Activated T-cell treated with anti-CD3 and anti-CD28 coated beads, Interleukin-2, amount 50 U/mL, for 48 hours (primary cell): Measurements from ENCODE around the gene WDR70.
"Not testable (repeated sequence)": the region's sequence is repeated elsewhere in the genome, so short reads cannot be mapped to it uniquely, and the experiment has no call there.

Source experiments
- DNase-seq, 2 experiments: peaks; one replicate each; pipeline ENCODE4 v3.0.0-alpha.2; 2020

WDR70 gene

DNA sequence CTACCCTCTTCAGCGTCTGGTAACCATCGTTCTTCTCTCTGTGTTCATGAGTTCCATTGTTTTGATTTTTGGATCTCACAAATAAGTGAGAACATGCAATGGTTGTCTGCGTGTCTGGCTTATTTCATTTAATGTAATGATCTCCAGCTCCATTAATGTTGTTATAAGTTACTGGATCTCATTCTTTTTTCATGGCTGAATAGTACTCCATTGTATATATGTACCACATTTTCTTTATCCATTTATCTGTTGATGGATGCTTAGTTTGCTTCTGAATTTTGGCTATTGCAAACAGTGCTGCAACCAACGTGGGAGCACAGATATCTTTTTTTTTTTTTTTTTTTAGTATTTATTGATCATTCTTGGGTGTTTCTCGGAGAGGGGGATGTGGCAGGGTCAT lies 139.2 kb downstream of the WDR70 start:
- not testable (repeated sequence) for DNase-seq

DNA sequence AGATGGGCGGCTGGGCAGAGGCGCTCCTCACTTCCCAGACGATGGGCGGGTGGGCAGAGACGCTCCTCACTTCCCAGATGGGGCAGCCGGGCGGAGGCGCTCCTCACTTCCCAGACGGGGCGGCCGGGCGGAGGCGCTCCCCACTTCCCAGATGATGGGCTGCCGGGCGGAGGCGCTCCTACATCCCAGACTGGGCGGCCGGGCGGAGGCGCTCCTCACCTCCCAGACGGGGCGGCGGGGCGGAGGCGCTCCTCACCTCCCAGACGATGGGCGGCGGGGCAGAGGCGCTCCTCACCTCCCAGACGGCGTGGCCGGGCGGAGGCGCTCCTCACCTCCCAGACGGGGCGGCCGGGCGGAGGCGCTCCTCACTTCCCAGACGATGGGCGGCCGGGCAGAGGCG lies 140.2 kb downstream of the WDR70 start:
- DNase-seq = no peak

DNA sequence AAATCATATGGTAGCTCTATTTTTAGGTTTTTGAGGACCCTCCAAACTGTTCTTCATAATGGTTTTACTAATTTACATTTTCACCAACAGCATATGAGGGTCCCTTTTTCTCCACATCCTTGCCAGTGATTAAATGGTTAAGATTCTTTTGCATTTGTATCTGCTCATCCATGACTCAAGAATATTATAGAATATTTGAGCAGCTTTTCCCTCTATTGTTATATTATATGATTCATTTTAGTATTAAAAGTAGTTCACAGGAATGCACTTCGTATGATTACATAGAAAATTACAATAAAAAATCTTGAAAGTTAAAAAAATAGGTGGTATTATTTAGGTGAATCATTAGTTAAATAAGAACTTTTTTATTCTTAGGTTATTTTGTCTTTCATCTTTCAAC lies 140.7 kb downstream of the WDR70 start:
- DNase-seq = no peak

DNA sequence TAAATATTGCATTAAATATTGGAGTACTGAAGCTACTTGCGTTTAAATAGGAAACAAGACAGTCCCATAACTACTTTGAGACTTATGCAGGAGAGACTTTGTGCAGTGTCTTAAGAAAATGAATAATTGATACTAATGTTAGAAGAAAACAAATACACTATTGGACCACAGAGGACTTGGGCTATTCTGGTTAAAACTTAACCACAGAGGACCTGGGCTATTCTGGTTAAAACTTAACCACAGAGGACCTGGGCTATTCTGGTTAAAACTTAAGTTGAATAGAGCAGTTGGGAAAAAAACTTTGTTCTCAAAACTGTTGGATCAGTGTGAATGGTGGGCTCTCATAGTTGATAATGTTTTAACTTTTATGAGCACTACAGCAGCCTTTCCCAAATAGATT lies 141.7 kb downstream of the WDR70 start:
- DNase-seq = no peak

DNA sequence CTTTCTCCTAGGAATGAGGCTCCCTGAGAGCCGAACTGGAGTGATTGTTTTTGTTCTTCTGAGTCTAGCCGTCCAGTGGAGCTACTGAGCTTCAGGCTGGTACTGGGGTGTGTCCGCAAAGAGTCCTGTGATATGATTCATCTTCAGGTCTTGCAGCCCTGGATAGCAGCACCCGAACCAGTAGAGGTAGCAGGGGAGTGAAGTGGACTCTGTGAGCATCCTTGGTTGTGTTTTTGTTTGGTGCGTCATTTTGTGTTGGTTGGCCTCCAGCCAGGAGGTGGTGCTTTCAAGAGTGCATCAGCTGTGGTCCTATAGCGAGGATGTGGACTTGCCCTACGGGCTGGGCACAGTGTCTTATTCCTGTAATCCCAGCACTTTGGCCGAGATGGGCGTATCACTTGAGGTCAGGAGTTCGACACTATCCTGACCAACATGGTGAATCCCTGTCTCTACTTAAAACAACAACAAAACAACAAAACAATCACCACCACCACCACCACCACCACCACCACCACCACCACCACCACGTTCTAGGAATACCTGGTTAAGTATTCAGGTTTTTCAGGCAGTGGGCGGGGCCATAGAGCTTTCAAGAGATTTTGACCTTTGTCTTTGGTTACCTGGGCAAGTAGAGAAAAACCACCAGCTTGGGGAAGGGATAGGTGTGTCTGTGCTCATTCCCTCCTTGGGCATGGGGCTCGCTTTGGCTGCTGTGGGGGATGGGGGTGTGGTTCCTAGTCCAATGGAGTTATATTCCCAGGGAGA lies 154.0 kb downstream of the WDR70 start:
- no peak for DNase-seq

DNA sequence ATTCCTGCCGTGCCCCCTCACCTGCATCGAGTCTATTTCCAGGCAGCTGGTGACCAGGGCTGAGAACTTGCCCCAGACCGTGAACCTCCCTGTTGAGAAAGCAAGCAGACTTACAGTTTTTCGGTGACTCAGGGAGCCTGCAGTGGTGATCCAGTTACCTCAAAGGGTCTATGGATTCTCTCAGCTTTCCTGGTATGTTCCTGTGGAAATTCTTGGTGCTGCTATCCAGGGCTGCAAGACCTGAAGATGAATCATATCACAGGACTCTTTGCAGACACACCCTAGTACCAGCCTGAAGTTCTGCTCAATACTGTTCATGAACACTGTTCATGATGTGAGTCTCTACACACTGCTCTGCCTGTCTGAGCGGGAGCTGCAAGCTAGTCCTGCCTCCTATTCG lies 154.7 kb downstream of the WDR70 start:
- no peak for DNase-seq

DNA sequence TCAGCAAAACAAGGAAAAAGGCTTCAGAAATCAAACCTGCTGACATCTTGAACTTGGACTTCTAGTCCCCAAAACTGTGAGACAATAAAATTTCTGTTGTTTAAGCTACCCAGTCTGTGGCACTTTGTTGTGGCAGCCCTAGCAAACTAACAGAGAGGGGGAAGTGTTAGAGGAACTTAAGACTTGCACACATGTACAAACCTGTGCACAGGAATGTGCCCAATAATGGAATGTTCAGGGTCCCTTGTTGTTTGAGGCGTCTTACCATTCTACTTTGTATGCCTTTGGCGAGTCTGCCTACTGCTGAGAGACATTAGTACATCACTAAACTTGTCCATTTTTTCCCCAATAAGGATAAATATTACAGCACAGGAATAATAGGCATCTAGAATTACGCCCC lies 160.3 kb downstream of the WDR70 start:
- no peak for DNase-seq

DNA sequence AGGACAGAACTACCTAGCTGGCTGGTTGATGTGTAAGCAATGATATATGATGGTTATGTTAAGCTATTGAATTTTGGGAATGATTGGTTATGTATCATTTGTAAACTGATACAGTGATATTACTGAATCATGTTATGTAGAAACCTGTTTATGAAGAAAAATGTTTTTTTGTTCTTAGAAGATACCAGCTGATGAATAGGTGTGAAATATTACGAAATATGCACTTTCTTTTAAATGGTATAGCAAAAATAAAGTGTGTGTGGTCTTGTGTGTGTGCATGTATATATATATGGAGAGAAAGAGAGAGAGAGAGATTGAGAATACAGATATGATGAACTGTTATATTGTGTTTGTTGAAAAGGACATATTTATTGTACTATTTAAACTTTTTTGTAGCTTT lies 164.1 kb downstream of the WDR70 start:
- no peak for DNase-seq

DNA sequence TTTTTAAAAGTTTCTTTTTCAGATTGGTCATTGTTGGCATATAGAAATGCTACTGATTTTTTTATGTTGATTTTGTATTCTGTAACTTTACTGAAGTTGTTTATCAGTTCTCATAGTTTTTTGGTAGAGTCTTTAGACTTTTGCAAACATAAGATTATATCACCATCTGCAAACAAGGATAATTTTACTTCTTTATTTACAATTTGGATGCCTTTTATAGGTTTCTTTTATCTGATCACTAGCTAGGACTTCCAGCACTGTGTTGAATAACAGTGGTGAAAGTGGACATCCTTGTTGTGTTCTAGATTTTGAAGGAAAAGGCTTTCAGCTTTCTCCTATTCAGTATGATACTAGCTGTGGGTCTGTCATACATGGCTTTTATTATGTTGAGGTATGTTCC lies 170.3 kb downstream of the WDR70 start:
- no peak for DNase-seq

DNA sequence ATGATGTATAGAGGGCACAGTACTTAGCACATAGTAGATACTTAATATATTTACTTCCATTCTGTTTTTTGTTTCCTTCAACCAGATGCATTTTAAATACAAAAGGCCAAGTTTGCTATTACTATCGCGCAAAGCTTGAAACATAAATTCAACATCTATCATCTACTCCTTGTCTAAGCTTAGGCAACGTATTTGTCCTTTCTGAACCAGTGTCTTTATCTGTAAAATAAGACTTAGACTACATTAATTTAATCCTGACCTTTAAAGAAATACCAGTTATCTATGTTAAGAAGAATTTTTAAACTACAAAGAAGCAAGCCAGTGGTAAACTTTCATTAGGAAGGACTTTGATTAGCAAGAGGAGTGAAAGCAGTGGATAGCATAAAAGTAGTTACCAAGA lies 173.0 kb downstream of the WDR70 start:
- DNase-seq = no peak

DNA sequence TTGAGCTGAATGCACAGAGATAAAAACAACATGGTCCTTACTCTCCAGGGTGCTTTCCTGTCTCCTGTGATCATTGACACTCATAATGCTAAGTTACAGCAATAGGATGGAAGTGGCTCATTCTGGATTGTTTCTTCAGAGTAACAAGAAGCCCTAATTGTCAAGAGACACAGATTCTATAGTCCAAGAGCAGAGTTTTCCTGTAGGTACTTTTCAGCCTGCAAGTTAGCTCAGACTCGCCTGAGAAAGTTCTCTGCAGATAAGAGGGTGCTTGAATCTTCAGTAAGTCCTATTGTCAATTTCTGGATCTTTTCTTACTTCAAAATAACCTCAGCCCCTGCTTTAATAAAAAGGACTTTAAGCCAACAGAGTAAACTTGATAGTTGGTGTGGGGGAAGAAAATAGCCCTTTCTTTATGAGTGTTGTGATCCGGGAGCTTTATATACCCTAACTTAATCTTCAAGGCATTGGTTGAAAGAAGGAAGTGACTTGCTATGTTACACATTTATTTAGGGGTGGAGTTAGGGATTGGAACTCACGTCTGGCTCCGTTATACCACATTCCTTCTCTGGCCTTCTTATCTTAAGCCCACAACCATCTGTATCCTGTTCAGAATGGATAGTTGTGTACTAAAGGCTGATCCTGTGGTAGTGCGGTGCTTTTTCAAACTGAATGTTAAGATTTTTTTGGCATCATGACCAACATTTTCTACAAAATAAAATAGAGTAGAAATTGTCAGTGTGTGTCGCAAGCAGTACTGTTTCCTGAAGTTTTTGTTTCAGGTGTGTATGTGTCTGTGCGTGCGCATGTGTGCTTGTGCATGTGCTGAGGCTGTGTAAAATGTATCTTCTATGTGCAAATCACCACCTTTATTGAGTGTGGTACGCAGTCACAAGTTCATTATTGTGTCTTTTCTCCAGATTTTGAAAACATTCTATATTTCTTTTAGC lies 173.9 kb downstream of the WDR70 start:
- no peak for DNase-seq

DNA sequence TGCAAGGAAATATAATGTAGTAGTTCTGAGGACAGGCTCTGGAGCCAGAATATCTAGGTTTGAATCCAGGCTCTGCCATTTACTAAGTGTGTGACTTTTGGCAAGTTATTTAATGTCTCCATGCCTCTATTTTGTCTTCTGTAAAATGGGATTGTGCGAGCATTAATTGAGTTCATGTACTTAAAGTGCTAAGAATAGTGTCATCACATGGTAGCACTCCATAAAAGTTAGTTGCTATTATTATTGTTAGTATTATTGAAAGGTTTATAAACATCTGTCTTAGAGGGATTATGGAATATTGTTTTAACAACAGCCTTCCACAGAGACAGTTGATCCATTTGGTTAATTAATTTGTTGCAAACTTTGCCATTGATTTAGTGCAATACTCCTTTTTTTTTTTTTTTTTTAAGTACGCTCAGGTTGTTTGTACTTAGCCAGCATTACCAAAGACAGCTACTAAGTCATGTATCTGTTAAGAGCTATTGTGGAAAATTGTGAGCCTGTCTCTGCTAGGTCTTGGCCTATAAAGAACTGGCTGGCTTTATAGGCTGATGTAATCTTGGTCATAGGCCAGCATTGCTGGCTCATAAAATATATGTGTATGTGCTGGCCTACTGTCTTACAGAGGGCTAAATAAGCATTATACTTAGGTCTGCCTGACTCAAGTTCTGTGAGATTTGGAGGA lies 174.7 kb downstream of the WDR70 start:
- no peak for DNase-seq

DNA sequence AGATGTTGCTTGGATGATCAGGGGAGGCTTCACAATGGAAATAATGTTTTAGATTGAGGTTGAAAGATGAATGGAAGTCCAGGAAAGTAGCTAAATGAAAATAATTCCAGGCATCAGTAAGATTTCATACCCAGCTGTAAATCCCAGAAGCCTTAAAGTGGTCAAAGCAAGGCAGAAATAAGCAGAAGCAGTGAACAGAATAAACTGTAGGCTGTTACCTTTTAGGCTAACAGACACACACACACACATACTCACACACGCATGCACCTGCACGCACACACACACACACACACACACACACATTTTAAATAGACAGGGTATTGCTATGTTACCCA lies 175.3 kb downstream of the WDR70 start:
- DNase-seq = no peak

DNA sequence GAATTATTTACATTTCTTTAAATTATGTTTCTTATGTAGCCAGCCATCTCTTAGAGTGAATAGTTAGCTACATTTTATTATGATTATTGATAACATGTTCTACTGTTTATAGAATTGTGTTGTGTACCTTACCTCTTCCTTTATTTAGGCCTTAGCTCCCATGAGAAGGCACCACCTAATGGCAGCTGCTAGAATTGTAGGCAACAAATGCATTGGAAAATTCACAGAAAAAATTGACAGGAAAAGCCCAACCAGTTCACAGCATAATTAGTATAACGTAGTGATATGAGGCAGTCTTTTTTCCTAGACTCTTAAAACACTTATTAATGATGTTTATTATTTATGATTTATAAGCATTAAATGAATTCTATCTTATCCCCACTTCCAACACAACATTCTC lies 175.8 kb downstream of the WDR70 start:
- DNase-seq = no peak

DNA sequence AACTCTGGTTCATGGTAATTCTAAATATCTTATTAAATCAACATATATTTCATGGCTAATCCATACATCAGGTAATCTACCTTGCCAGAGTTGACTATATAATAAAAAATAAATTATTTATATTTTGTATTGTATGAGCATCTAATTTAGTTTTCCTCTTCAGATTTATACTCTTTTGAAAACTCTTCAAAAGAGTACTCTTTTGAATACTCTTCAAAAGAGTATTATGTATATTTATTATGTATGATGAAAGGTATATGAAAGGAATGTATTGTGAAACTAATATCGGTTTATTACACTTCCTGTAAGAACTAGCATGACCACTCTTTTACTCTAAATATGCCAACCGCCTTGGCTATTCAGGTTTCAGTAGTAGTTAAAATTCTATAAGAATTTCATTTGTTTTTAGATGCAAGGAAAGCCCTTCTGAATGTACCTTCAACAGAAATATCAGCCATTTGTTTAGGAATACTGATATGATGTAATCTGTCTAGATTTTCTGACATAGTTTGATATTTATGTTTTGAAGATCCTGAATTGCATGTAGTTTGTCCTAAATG lies 178.7 kb downstream of the WDR70 start:
- DNase-seq = no peak

DNA sequence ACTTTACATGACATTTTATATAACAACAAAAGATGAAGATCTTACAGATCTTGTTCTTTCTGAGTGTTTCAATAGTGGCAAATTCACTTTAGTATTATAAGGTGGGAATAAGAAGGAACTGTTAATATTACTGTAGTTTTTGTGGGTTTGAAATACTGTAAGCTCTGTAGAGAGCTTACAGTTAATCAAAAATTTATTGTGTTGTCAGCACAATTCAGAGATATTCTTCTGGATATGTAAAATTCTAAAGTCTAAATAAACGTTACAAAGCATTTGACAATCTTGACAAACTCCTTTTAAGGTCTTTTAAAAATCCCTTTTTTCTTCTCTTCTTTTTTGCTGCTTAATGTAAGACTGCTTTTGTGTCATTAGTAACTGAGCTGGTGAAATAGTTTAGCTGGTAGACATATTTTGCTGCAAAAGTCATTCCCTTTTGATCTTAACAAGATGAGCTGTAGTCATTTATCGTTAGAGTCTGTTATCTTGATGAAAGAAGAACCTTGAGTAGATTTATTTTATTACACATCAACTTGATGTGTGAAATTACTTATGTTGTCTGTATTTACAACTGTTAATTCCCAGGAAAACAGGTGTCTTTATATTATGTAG lies 186.0 kb downstream of the WDR70 start:
- DNase-seq = no peak

DNA sequence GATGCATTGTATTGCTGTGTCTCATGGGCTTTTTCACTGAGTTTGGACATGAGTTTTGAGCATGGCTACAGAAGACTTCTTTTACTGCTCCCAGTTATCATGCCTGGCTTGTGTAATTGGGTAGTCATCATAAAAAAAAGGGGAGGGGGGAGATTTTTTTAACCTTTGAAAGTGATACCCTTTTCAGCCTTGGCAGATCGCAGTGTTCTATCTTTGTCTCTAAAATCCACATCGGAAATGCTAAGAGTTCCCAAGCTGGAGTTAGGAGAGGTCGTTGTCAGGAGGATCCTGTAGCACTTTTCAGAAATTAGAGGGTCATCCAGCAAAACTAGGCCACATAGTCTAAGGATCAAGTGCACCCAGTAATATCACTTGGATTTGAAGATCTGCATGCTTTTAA lies 188.4 kb downstream of the WDR70 start:
- no peak for DNase-seq

DNA sequence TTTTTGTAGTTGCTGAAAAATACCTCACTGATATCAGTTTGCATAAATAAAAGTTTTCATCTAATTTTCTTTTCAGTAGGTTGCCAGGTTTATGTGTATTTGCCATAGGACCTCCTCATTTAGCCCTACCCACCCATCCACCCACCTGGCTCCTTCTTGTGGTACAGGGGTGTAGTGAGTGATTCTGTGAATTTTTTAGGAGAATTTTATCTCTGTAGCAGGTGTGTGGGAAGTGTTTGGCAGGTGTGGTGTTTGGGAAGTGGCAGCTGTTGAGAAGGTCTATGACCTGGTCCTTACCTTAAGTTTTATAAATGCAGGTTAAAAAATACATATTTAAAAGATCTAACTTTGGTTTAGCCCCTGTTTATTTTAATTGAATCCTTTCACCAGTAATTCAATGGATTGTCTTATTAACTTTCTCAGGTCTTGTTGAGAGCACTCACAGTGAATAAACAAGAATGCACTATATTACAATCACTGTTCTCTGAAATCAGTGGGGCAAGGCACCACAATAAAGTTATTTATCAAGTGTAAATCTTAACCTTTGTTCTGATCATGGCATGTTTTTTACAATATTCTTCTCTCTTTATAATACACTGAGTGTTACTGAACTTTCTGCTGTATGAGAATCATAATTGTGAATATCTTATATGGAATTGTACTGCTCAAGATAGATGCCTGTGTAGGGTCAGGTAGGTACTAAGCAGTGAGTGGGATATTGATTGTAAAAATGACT lies 189.1 kb downstream of the WDR70 start:
- no peak for DNase-seq

DNA sequence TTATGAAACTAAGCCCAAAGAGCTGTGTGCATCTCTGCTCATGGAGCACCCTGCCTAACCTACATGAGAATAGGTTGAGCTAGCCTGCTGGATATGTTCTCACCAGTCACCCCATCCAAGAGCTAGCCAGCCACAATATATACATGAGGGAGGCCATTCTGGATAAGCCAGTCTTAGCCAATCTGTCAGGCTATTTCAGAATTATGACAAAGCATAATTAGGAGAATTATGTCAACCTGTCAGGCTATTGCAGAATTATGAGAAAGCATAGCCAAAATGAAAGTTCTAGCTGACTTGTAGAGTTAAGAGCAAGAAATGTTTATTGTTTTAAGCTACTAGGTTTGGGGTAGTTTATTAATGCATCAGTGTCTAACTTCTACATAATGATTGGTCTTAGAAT lies 189.8 kb downstream of the WDR70 start:
- no peak for DNase-seq

DNA sequence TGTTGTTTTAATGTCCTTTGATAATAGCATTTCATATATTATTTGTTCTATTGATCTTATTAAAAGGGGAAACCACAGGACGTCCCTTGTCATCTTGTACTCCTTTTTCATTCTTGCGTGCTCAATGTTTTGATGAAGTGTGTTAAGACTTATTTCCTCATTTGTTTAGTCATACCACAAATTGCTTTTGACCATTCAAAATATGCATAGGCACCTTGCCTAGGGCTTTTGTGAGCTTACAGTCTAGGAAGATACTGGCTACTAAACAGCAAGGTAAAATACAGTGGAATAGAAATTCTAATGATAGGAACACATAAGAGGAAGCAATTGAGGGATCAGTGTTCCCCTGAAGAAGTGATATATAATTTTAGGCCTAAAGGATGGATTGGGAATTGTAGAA lies 190.3 kb downstream of the WDR70 start:
- DNase-seq = no peak

DNA sequence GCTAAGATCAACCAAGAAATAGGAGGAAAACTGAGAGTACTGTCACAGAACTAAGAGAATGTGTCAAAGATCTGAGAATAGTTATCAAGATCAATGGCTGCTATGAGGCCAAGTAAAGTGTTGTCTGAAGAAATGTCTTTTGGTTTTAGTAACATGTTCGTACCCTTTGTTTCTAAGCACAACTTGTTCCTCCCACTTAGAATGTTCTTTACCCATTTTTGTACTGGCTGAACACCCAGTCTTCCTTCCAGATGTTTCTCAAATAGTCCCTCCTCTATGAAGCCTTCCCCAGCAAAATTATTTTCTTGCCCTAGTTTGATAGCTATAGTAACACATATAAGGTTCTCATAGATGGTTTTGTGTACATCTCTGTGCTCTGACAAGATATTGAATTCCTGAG lies 191.5 kb downstream of the WDR70 start:
- no peak for DNase-seq

DNA sequence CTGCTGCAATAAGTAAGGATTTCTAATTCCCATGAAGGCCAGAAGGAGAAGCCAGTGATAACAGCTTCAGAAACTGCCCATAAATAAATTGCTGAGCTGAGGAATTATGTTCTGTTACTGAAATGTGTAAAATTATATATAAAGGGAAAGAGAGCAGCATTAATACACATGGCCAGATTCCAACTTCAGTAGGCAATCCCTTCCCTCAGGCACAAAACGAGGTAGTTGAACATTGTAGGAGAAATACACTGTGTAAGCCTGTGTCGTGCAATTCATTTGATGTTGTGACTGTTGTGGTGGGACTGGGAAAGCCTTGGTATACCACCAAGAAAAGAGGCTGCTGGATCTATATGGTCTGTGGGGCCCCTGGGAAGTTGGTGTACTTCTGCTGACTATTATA lies 192.9 kb downstream of the WDR70 start:
- DNase-seq = no peak
